Retinal pigment epithelial cell (primary cell): ENCODE data around the gene DTHD1.
A peak's percentile ranks its signal among the peaks of the same experiment; 100 is the strongest.

Source experiments
- DNase-seq: peaks from one replicate; pipeline ENCODE4 v3.0.0-alpha.2; 2010; ENCODE audit warnings: low read depth
- H3K4me3 ChIP-seq: 2 replicates; pipeline ENCODE4 v1.5.1; 2011; ENCODE audit warnings: mild to moderate bottlenecking, low read length, control low read depth, moderate library complexity
- CTCF ChIP-seq: conservative IDR thresholded peaks from 2 replicates; pipeline ENCODE4 v1.5.1; 2011; ENCODE audit warnings: low read depth, low read length, control low read depth, inconsistent platforms

DTHD1 gene

GRCh38 chr4:36242629-36243354, 38.6 kb upstream of the DTHD1 start:
- peak overlapping the region; percentile 93 for H3K4me3 ChIP-seq
- DNase-seq, result no peak
- TF ChIP-seq CTCF, result no peak

DNA sequence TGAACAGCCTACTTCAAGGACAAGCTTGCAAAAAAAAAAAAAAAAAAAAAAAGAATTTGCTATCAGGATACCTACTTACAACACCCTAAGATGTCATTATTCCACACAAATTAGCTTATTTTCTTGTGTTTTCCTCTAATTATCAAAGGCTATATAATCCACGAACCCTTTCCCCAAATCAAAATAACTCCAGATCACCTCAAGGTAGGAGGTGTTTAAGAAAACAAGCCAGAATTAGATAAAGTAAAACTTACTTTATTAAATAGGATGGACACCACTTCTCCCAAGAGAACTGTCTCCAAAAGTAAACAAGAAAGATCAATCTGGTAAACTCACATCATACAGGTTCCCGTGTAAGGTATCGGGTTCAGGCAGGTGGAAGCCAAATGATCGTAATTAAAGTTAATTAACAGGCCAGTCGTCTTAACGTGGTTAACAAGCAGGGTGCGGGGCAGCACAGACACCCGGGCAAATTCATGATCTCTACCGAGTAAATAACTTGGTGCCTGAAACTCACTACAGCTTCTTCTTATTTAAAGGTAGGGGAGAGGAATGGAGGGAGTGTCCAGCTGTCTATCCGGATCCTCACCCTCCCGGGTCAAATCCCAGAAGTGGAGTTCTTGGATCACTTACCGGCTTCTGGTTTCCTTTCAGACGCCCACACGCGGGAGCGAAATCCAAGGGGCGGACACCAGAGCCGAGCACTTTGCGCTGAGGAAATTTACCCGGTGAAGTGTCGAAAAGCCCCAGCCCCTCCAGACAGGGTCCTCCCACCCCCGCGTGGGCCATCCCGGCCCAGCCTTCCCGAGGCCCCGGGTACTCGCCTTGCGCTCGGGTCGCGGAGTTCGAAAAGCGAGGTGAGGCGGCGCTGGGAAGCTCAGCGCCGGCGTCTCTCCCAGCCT, 37.8 kb upstream of the DTHD1 start:
- TF ChIP-seq CTCF, result no peak
- peak overlapping the region; percentile 93 for H3K4me3 ChIP-seq
- DNase-seq, result no peak

DNA sequence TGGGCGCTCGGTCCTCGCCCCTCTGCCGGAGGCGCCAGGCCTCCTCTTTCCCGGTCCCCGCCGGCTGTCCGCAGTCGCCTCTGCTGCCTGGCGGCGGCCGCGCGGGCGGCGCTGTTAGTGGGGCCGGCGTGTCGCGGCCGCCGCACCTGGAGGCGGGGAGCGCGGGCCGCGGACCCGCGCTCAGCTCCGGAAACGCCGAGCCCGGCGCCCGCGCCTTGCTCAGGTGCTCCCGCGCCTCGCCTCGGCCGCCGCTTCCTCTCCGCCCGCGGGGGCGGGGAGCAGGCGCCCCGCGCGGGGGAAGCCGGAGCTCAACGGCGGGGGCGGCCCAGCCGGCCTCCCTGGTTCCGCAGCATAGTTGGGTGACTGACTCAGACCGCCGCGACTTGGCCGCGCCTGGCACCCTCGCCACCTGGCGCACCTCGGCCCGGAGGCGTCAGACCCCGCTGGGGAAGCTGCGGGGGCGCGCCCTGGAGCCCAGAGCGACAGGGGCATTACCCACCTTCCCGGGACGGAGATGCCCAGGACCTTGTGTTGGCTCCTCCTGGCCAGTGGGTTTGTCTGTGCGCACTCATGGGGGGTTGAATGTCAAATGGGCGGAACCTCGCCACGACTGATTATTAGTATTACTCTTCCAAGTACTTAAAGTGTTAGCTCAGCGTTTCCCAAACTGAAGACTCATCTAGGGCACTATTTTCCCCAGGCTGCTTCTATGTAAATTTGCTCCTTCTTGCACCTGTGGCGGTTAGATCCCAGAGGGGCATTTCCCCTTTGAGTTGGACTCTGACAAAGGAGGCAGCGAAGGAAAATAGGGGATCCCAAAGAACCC, 36.9 kb upstream of the DTHD1 start, which contains the start of gene ARAP2:
Gene ARAP2 (minus strand): TSS at position 258 of the 826 bp plus-strand sequence. CDS start 15,028 bp downstream, outside the sequence.
- H3K4me3 ChIP-seq, result peak within 1 kb of the TSS; percentile 93
- no peak for TF ChIP-seq CTCF
- DNase-seq, result peak; percentile 70

- TF ChIP-seq CTCF, result no peak
- DNase-seq, result no peak
- no peak overlapping the region for H3K4me3 ChIP-seq
Observed at GRCh38 chr4:36249610-36250009, 31.8 kb upstream of the DTHD1 start.

DNA sequence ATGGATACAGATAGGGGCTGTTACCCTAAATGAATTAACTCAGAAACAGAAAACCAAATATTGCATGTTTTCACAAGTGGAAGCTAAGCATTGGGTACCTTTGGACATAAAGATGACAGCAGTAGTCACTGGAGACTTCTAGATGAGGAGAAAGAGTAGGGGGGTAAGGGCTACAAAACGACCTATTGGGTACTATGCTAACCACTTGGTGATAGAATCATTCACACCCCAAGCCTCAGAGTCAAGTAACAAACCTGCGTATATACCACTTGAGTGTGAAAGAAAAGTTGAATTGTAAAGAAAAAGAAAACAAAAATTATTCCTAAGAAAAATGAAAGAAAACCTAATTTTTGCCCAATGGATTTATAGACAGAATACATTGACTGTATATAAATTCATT, 29.4 kb upstream of the DTHD1 start:
- no peak for TF ChIP-seq CTCF
- DNase-seq, result no peak
- H3K4me3 ChIP-seq, result no peak overlapping the region

DNA sequence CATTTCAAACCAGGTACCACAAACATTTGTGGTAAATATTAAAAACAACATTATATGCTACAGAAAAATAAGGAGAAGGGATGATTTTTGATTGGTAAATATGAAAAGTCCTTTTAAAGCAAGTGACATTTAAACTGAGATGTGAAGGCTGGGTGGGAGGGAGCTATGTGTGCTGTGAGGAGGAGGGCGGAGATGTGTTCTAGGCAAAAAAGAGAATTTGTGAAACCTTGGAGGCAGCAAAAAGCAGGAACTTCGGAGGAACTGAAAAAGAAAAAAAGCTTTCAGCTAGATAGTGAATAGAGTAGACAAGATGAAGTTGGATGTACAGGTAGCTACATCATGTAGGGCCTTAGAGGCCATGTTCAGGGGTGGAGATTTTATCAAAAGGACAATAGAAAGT, 27.0 kb upstream of the DTHD1 start:
- no peak for TF ChIP-seq CTCF
- no peak overlapping the region for H3K4me3 ChIP-seq
- DNase-seq, result no peak
